Vagina (tissue), 2 donors: ENCODE results near the gene PTH2.

Source experiments
- CTCF ChIP-seq, 3 experiments: fragments of 450-650 bp in 2 of 3; fragments of 200-600 bp in 1 of 3; sonication (generic) in 1 of 3; IDR thresholded peaks; one replicate each; pipeline ENCODE4 v1.5.1; 2017 to 2019; ENCODE audit warnings: antibody characterized with exemption in 3 of 3, mild to moderate bottlenecking in 2 of 3, moderate library complexity in 2 of 3
- POLR2A ChIP-seq, 2 donors: fragments of 450-650 bp; IDR thresholded peaks; one replicate each; pipeline ENCODE4 v1.6.1; 2017; ENCODE audit warnings: antibody characterized with exemption in 2 of 2, mild to moderate bottlenecking in 2 of 2, moderate library complexity in 2 of 2
- POLR2AphosphoS5 ChIP-seq, 2 donors: sonication (generic); formaldehyde crosslinking; IDR thresholded peaks; one replicate each; pipeline ENCODE4 v1.9.0; 2017; ENCODE audit warnings: antibody characterized with exemption in 2 of 2, mild to moderate bottlenecking in 2 of 2, low read depth in 1 of 2; ENCODE audit not compliant: insufficient read depth in 1 of 2

GRCh38 chr19:49403404-49404187, 19.6 kb downstream of the PTH2 start:
- no peak for TF ChIP-seq CTCF (IDR thresholded peaks at IDR 0.05)
- TF ChIP-seq POLR2A (IDR thresholded peaks at IDR 0.05), result no peak
- TF ChIP-seq POLR2AphosphoS5 (IDR thresholded peaks at IDR 0.05; ENCODE audit: insufficient read depth in 1 of 2, low read depth in 1 of 2), result no peak
